Stomach smooth muscle (tissue), 2 donors: Measurements from ENCODE around the gene HLX.

ENCODE experiments used
- H3K27ac ChIP-seq: one replicate; pipeline ENCODE4 v1.7.0; 2013; ENCODE audit warnings: mild to moderate bottlenecking, low read length, inconsistent platforms
- H3K27me3 ChIP-seq, 2 donors: one replicate each; pipeline ENCODE4 v1.7.0; 2013; ENCODE audit warnings: low read length in 2 of 2; ENCODE audit not compliant: insufficient read depth in 2 of 2, control insufficient read depth in 1 of 2
- H3K36me3 ChIP-seq, 2 donors: one replicate each; pipeline ENCODE4 v1.7.0; 2013; ENCODE audit warnings: low read length in 2 of 2; ENCODE audit not compliant: control insufficient read depth in 2 of 2, insufficient read depth in 2 of 2
- H3K4me1 ChIP-seq: one replicate; pipeline ENCODE4 v1.7.0; 2013; ENCODE audit warnings: low read length; ENCODE audit not compliant: control insufficient read depth, insufficient read depth
- H3K4me3 ChIP-seq, 2 donors: one replicate each; pipeline ENCODE4 v1.7.0; 2013; ENCODE audit warnings: low read length in 2 of 2
- H3K9ac ChIP-seq, 2 donors: one replicate each; pipeline ENCODE4 v1.7.0; 2013; ENCODE audit warnings: low read length in 2 of 2, mild to moderate bottlenecking in 1 of 2
- H3K9me3 ChIP-seq, 2 donors: one replicate each; pipeline ENCODE4 v1.7.0; 2013; ENCODE audit warnings: low read length in 2 of 2; ENCODE audit not compliant: control insufficient read depth in 2 of 2
- donor health status: healthy.
- donor health status: Pancreatic carcinoma.

HLX gene

GRCh38 chr1:220915954-220916353 lies 36.7 kb downstream of the HLX start:
- Histone ChIP-seq H3K36me3 (no peaks in the 10 kb centered on the region), H3K27ac (no peak overlapping the region), H3K4me1 (no peaks in the 10 kb centered on the region), H3K9me3 (no peaks in the 10 kb centered on the region), H3K4me3 (no peak overlapping the region), H3K9ac (no peak overlapping the region), H3K27me3 (peaks cover 5 to 13% of the 10 kb centered on the region in 2 donors)

GRCh38 chr1:220917101-220917500 lies 37.9 kb downstream of the HLX start:
- Histone ChIP-seq H3K9ac (no peak overlapping the region), H3K9me3 (no peaks in the 10 kb centered on the region), H3K36me3 (no peaks in the 10 kb centered on the region), H3K4me3 (no peak overlapping the region), H3K27me3 (peaks cover 5 to 10% of the 10 kb centered on the region in 2 donors), H3K27ac (no peak overlapping the region), H3K4me1 (no peaks in the 10 kb centered on the region)

- no peaks in the 10 kb centered on the region for H3K9me3 ChIP-seq
- H3K9ac ChIP-seq = no peak overlapping the region
- H3K36me3 ChIP-seq = no peaks in the 10 kb centered on the region
- H3K27ac ChIP-seq = no peak overlapping the region
- peaks cover 5 to 10% of the 10 kb centered on the region in 2 donors for H3K27me3 ChIP-seq
- H3K4me1 ChIP-seq = no peaks in the 10 kb centered on the region
- H3K4me3 ChIP-seq = no peak overlapping the region
These were observed 38.4 kb downstream of the HLX start for GRCh38 chr1:220917535-220918209.

- Histone ChIP-seq H3K9me3 (no peaks in the 10 kb centered on the region), H3K27ac (no peak overlapping the region), H3K36me3 (no peaks in the 10 kb centered on the region), H3K9ac (no peak overlapping the region), H3K4me3 (no peak overlapping the region), H3K27me3 (peaks cover 5 to 10% of the 10 kb centered on the region in 2 donors), H3K4me1 (no peaks in the 10 kb centered on the region)
These were observed 39.2 kb downstream of the HLX start for GRCh38 chr1:220918285-220918951.

GRCh38 chr1:220920967-220921366 lies 41.7 kb downstream of the HLX start:
- Histone ChIP-seq H3K36me3 (no peaks in the 10 kb centered on the region), H3K4me1 (no peaks in the 10 kb centered on the region), H3K4me3 (no peak overlapping the region)

GRCh38 chr1:220921498-220921897 lies 42.3 kb downstream of the HLX start:
- no peak overlapping the region for H3K4me3 ChIP-seq
- H3K9me3 ChIP-seq = no peaks in the 10 kb centered on the region
- no peak overlapping the region for H3K9ac ChIP-seq
- H3K27me3 ChIP-seq = no peaks in the 10 kb centered on the region
- H3K27ac ChIP-seq = no peak overlapping the region
- no peaks in the 10 kb centered on the region for H3K36me3 ChIP-seq
- H3K4me1 ChIP-seq = no peaks in the 10 kb centered on the region

More at GRCh38 chr1:220920967-220921366, 41.7 kb downstream of the HLX start:
- Histone ChIP-seq H3K27ac (no peak overlapping the region), H3K27me3 (no peaks in the 10 kb centered on the region), H3K9ac (no peak overlapping the region), H3K9me3 (no peaks in the 10 kb centered on the region)

- no peaks in the 10 kb centered on the region for H3K27me3 ChIP-seq
- no peak overlapping the region for H3K27ac ChIP-seq
- no peaks in the 10 kb centered on the region for H3K36me3 ChIP-seq
- H3K4me3 ChIP-seq = no peak overlapping the region
- H3K4me1 ChIP-seq = no peaks in the 10 kb centered on the region
- H3K9me3 ChIP-seq = no peaks in the 10 kb centered on the region
- H3K9ac ChIP-seq = no peak overlapping the region
These were observed 42.9 kb downstream of the HLX start for GRCh38 chr1:220921971-220922635.

- H3K4me1 ChIP-seq = no peaks in the 10 kb centered on the region
- H3K27ac ChIP-seq = no peak overlapping the region
- H3K36me3 ChIP-seq = no peaks in the 10 kb centered on the region
- H3K9ac ChIP-seq = no peak overlapping the region
- peaks cover 0 to 3% of the 10 kb centered on the region in 2 donors for H3K27me3 ChIP-seq
- H3K4me3 ChIP-seq = no peak overlapping the region
- H3K9me3 ChIP-seq = no peaks in the 10 kb centered on the region
These were observed 43.7 kb downstream of the HLX start for GRCh38 chr1:220922951-220923350.

- H3K9ac ChIP-seq = no peak overlapping the region
- no peaks in the 10 kb centered on the region for H3K9me3 ChIP-seq
- H3K36me3 ChIP-seq = no peaks in the 10 kb centered on the region
- H3K4me1 ChIP-seq = no peaks in the 10 kb centered on the region
- peaks cover 0 to 3% of the 10 kb centered on the region in 2 donors for H3K27me3 ChIP-seq
- no peak overlapping the region for H3K4me3 ChIP-seq
- no peak overlapping the region for H3K27ac ChIP-seq
These were observed 45.2 kb downstream of the HLX start for GRCh38 chr1:220924331-220924970.

GRCh38 chr1:220925707-220926106 lies 46.5 kb downstream of the HLX start:
- no peaks in the 10 kb centered on the region for H3K9me3 ChIP-seq
- H3K4me1 ChIP-seq = no peaks in the 10 kb centered on the region
- no peaks in the 10 kb centered on the region for H3K36me3 ChIP-seq
- no peak overlapping the region for H3K9ac ChIP-seq
- H3K27me3 ChIP-seq = peaks cover 0 to 3% of the 10 kb centered on the region in 2 donors
- no peak overlapping the region for H3K27ac ChIP-seq
- no peak overlapping the region for H3K4me3 ChIP-seq
